ENCODE measurements around the gene ARHGEF18. TPM values are rescaled to one million over a fixed set of nuclear protein-coding genes. Genes with fewer than 3 reads are reported as not detected.

The ARHGEF18 gene
- total and polyA plus RNA-seq, 2 of the 13 experiments (the other 11 are each of a cell fraction or from before 2014, with no cell fraction given): 4.2 to 17.5 TPM

DNA sequence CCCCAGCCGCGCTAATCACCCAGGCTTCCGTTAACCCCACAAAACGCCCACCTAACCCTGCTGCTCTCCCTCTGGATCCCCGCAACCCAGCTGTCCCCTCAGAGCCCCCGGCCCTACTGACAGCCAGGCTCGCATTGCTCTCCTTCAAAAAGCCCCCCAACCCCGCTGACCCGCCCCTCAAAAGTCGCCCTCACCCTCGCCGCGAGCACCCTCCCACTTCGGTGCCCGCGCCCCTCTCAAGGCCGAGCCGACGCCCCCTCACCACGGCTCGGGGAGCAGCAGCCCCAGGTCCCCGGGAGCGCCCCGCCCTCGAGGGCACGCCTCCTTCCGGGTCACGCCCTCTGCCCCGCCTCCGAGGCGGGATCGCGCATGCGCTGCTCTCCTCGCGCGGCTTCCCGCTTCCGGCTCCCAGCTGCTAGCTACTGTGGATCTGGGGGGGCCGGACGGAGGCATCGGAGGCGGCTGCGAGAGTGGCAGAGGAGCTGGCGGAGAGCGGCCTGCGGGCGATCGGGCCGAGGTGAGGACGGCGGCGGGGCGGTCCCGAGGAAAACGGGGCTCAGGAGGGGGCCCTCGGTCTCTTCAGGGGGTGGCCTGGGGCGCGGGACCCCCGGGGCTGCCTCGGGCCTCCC, 46.1 kb downstream of the ARHGEF18 start (continued):
- peak; percentile 97 for TF ChIP-seq SP5 (CRISPR knock-in tag; IDR thresholded peaks at IDR 0.05; ENCODE audit: borderline replicate concordance, low read depth)
- TF ChIP-seq, protein P1, sequence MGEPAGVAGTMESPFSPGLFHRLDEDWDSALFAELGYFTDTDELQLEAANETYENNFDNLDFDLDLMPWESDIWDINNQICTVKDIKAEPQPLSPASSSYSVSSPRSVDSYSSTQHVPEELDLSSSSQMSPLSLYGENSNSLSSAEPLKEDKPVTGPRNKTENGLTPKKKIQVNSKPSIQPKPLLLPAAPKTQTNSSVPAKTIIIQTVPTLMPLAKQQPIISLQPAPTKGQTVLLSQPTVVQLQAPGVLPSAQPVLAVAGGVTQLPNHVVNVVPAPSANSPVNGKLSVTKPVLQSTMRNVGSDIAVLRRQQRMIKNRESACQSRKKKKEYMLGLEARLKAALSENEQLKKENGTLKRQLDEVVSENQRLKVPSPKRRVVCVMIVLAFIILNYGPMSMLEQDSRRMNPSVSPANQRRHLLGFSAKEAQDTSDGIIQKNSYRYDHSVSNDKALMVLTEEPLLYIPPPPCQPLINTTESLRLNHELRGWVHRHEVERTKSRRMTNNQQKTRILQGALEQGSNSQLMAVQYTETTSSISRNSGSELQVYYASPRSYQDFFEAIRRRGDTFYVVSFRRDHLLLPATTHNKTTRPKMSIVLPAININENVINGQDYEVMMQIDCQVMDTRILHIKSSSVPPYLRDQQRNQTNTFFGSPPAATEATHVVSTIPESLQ (CRISPR knock-in tag; conservative IDR thresholded peaks at IDR 0.05): no peak
- peak; percentile 16; the same call in 1 of the 2 replicates for TF ChIP-seq RXRB (CRISPR knock-in tag; IDR thresholded peaks at IDR 0.05; ENCODE audit: borderline replicate concordance)
- no peak for TF ChIP-seq SMC3 (IDR thresholded peaks at IDR 0.05; ENCODE audit: low read length)
- TF ChIP-seq ZGPAT (CRISPR knock-in tag; IDR thresholded peaks at IDR 0.05): peak; percentile 66; the same call in 1 of the 2 replicates
- TF ChIP-seq HDAC2 (CRISPR knock-in tag; IDR thresholded peaks at IDR 0.05): 0 out of 2 replicates have a peak, but pooled peaks have one; percentile 24
- TF ChIP-seq MNT (IDR thresholded peaks at IDR 0.05): peak; percentile 29
- TF ChIP-seq ZNF709 (CRISPR knock-in tag; IDR thresholded peaks at IDR 0.05): 0 out of 2 replicates have a peak, but pooled peaks have one; percentile 27
- TF ChIP-seq KAT7 (CRISPR knock-in tag; IDR thresholded peaks at IDR 0.05; ENCODE audit: borderline replicate concordance): peak; percentile 37; the same call in 1 of the 2 replicates
- TF ChIP-seq, protein P2, sequence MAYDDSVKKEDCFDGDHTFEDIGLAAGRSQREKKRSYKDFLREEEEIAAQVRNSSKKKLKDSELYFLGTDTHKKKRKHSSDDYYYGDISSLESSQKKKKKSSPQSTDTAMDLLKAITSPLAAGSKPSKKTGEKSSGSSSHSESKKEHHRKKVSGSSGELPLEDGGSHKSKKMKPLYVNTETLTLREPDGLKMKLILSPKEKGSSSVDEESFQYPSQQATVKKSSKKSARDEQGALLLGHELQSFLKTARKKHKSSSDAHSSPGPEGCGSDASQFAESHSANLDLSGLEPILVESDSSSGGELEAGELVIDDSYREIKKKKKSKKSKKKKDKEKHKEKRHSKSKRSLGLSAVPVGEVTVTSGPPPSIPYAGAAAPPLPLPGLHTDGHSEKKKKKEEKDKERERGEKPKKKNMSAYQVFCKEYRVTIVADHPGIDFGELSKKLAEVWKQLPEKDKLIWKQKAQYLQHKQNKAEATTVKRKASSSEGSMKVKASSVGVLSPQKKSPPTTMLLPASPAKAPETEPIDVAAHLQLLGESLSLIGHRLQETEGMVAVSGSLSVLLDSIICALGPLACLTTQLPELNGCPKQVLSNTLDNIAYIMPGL (CRISPR knock-in tag; IDR thresholded peaks at IDR 0.05; ENCODE audit: borderline replicate concordance in 1 of 2, low read depth in 1 of 2): peak; percentile 61 to 76; a peak in 3 of 4 replicates
- 0 out of 2 replicates have a peak, but pooled peaks have one; percentile 41 for TF ChIP-seq ZSCAN31 (CRISPR knock-in tag; IDR thresholded peaks at IDR 0.05; ENCODE audit: low read depth)
- TF ChIP-seq NR2F6 (IDR thresholded peaks at IDR 0.05): no peak
- 0 out of 2 replicates have a peak, but pooled peaks have one; percentile 54 for TF ChIP-seq NR2F6 (CRISPR knock-in tag; IDR thresholded peaks at IDR 0.05)
- peak; percentile 59; the same call in 1 of the 2 replicates for TF ChIP-seq HBP1 (CRISPR knock-in tag; IDR thresholded peaks at IDR 0.05; ENCODE audit: low read depth)
- TF ChIP-seq RARG (CRISPR knock-in tag; IDR thresholded peaks at IDR 0.05; ENCODE audit: low read depth): no peak
- TF ChIP-seq ZNF234 (CRISPR knock-in tag; conservative IDR thresholded peaks at IDR 0.05): no peak
- peak; percentile 92 for TF ChIP-seq THAP11 (CRISPR knock-in tag; IDR thresholded peaks at IDR 0.05)
- 0 out of 2 replicates have a peak, but pooled peaks have one; percentile 33 for TF ChIP-seq ZNF713 (CRISPR knock-in tag; IDR thresholded peaks at IDR 0.05)
- peak; percentile 87 for TF ChIP-seq YEATS2 (CRISPR knock-in tag; IDR thresholded peaks at IDR 0.05; ENCODE audit: borderline replicate concordance)
- no peak for TF ChIP-seq ZNF335 (CRISPR knock-in tag; IDR thresholded peaks at IDR 0.05)
- 0 out of 2 replicates have a peak, but pooled peaks have one; percentile 18 for TF ChIP-seq EEA1 (CRISPR knock-in tag; IDR thresholded peaks at IDR 0.05; ENCODE audit: borderline replicate concordance)
- TF ChIP-seq ERF (CRISPR knock-in tag; IDR thresholded peaks at IDR 0.05): peak; percentile 57; the same call in 1 of the 2 replicates

Data from HepG2 (cell line).